ENCODE data around the gene TNRC6C.

Gene TNRC6C

DNA sequence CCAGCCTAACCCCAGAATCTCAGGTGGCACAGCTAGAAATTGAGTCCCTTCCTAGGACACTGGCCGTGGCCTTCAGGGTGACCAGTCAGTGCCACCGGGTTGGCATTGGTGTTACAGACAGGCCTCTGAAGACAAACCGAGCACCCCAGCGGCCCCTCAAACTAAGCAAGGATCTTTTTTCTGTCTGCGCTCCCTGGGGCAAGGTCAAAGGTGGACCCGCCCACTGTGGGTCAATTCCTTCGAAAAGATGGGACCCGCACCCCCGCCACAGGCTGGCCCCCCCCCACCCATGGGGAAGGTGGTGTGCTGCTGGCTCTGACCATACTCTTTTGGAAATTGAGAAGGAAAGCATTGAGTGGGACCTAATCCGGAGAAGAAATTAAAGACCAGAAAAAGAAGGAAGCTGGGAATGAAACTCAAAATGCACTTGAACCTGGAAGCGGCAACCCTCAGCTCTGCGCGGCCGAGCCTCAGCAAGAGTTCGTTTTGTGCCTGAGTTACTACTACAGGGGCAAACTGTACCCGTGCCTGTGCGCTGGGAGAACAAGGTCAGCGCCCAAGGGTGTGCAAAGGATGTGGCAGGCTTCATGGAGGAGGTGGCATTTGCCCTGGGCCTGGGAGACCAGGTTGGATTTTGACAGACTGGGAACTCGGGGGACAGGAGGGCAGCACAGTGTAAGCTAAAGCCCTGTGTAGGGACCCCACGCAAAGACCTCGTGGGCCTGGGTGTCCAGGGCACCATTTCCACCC, 149.6 kb downstream of the TNRC6C start:
- no peaks in the 10 kb centered on the region for H3K27me3 Mint-ChIP-seq (ENCODE audit: low read depth)
- H3K4me3 Mint-ChIP-seq = no peak overlapping the region
- peaks cover 3% of the 10 kb centered on the region for H3K4me1 Mint-ChIP-seq
- peaks cover 40% of the 10 kb centered on the region for H3K36me3 Mint-ChIP-seq (ENCODE audit: low read depth)
- no peaks in the 10 kb centered on the region for H3K9me3 Mint-ChIP-seq
- no peak overlapping the region for H3K27ac Mint-ChIP-seq
- TF ChIP-seq, protein P1, sequence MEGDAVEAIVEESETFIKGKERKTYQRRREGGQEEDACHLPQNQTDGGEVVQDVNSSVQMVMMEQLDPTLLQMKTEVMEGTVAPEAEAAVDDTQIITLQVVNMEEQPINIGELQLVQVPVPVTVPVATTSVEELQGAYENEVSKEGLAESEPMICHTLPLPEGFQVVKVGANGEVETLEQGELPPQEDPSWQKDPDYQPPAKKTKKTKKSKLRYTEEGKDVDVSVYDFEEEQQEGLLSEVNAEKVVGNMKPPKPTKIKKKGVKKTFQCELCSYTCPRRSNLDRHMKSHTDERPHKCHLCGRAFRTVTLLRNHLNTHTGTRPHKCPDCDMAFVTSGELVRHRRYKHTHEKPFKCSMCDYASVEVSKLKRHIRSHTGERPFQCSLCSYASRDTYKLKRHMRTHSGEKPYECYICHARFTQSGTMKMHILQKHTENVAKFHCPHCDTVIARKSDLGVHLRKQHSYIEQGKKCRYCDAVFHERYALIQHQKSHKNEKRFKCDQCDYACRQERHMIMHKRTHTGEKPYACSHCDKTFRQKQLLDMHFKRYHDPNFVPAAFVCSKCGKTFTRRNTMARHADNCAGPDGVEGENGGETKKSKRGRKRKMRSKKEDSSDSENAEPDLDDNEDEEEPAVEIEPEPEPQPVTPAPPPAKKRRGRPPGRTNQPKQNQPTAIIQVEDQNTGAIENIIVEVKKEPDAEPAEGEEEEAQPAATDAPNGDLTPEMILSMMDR (IDR thresholded peaks at IDR 0.05; ENCODE audit: unreplicated experiment in 3 of 3) = no peak

DNA sequence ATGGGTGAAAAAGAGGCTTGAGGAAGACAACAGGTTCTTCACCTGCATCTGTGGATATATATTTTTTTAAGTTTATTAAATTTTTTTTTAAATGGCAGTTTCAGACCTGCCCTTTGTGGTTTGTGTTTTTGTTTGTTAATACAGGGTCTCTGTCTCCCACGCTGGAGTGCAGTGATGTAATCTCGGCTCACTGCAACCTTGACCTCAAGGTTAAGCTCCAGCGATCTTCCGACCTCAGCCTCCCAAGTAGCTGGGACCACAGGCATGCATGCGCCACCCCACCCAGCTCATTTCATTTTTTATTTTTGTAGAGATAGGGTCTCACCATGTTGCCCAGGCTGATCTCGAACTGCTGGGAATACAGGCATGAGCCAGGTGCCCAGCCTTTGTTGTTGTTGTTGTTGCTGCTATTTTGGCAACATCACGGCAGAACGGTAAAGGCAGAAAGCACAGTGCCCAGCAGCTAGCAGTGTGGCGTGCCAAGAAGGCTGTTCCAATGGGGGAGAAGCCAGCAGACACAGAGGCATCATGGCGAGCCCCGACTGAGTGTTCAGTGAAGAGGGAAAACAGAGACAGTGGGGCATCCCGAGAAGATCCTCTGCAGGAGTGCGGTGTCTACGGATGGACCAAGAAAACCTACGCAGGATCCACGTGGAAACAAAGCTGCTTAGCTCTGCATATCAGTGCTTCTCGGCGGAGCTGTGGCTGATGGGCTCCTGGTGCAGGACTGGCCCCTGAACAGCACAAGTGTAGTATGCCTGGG, 150.4 kb downstream of the TNRC6C start:
- no peaks in the 10 kb centered on the region for H3K9me3 Mint-ChIP-seq
- H3K27ac Mint-ChIP-seq = no peak overlapping the region
- H3K27me3 Mint-ChIP-seq (ENCODE audit: low read depth) = no peaks in the 10 kb centered on the region
- no peak overlapping the region for H3K4me3 Mint-ChIP-seq
- peaks cover 37% of the 10 kb centered on the region for H3K36me3 Mint-ChIP-seq (ENCODE audit: low read depth)
- peaks cover 3% of the 10 kb centered on the region for H3K4me1 Mint-ChIP-seq
- TF ChIP-seq, protein P1 (IDR thresholded peaks at IDR 0.05; ENCODE audit: unreplicated experiment in 3 of 3) = no peak

DNA sequence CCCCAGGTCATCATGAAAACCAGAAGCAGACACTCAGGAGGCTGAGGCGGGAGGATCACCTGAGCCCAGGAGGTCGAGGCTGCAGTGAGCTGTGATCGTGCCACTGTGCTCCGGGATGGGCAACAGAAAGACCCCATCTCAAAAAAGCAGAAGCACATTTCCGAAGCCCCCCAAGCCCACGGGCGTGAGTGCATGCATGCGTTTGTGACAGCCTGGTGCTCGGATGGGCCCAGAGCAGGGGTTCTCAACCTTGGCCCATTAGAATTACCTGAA, 150.9 kb downstream of the TNRC6C start:
- Mint-ChIP-seq H3K9me3 (no peaks in the 10 kb centered on the region), H3K4me1 (peaks cover 3% of the 10 kb centered on the region), H3K27ac (no peak overlapping the region), H3K4me3 (no peak overlapping the region), H3K27me3 (ENCODE audit: low read depth) (no peaks in the 10 kb centered on the region), H3K36me3 (ENCODE audit: low read depth) (peaks cover 34% of the 10 kb centered on the region)
- TF ChIP-seq, protein P1 (IDR thresholded peaks at IDR 0.05; ENCODE audit: unreplicated experiment in 3 of 3) = no peak

DNA sequence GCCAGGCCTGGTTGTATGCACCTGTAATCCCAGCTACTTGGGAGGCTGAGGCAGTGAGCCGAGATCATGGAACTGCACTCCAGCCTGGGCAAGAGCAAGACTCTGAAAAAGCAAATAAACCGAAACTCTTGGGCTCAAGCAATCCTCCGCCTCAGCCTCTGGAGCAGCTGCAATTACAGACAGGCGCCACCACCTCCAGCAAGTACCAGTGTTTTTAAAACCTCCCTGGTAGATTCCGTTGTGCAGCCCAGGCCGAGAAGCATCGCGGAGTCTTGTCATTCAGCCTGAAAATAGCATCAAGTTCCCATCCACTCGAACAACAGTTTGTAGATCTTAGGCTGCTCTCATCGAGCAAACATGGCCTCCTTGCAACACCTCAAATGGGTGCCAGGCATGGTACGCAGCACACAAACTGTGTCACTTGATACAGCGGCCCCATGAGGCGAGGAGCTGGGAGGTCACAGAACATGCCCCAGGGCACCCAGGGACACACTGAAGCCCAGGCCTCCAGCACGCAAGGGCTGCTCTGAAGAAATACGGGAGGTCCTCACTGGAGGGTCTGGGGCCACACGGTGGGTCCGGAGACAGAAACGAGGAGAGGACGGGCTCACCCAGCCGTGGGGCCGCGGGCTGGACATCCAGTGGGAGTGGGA, 152.0 kb downstream of the TNRC6C start:
- peaks cover 3% of the 10 kb centered on the region for H3K4me1 Mint-ChIP-seq
- peak overlapping the region in 1 of 3 experiments; percentile 38 for H3K27ac Mint-ChIP-seq
- H3K36me3 Mint-ChIP-seq (ENCODE audit: low read depth) = peaks cover 29% of the 10 kb centered on the region
- H3K9me3 Mint-ChIP-seq = no peaks in the 10 kb centered on the region
- no peaks in the 10 kb centered on the region for H3K27me3 Mint-ChIP-seq (ENCODE audit: low read depth)
- TF ChIP-seq, protein P1 (IDR thresholded peaks at IDR 0.05; ENCODE audit: unreplicated experiment in 3 of 3) = no peak
- H3K4me3 Mint-ChIP-seq = no peak overlapping the region

DNA sequence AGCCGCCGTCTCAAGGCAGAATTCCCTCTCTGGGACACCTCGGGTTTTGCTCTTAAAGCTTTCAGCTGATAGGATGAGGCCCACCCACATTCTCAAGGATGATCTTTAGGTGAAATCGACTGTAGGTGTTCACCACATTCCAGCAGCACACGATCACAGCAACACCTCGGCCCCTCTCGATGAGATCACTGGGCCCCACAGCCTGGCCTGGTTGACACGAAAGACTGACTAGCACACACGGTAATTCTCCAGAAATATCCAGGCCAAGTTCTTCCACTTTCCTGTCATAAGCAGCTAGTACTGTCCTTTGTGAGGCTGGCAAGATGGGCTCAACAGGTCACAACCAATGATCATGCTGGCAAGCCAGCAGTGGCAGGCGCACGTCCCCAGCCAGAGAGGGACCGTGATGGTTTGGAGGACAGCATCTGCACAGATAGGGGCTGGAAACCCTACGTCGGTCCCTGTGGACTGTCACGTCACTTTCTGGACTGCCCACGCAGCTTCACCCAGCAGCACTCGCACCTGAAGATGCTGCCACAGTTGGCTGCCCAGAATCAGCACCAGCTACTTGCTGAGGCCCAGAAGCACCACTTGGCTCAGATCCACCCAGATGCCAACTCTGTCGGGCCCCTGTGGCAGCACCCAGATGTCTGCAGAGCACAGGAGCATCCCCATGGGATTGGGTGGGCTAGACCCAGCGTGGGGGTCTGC, 152.7 kb downstream of the TNRC6C start:
- H3K9me3 Mint-ChIP-seq = no peaks in the 10 kb centered on the region
- H3K36me3 Mint-ChIP-seq (ENCODE audit: low read depth) = peaks cover 29% of the 10 kb centered on the region
- peaks cover 3% of the 10 kb centered on the region for H3K4me1 Mint-ChIP-seq
- no peak overlapping the region for H3K27ac Mint-ChIP-seq
- TF ChIP-seq, protein P1 (IDR thresholded peaks at IDR 0.05; ENCODE audit: unreplicated experiment in 3 of 3) = no peak
- no peaks in the 10 kb centered on the region for H3K27me3 Mint-ChIP-seq (ENCODE audit: low read depth)
- H3K4me3 Mint-ChIP-seq = no peak overlapping the region

Data from nephron (organoid).